AG09309 (cell line): ENCODE data around the gene ARHGEF6.

ENCODE experiments used
- DNase-seq: peaks from one replicate; pipeline ENCODE4 v3.0.0-alpha.2; 2010; ENCODE audit warnings: low read depth
- H3K4me3 ChIP-seq: 2 replicates; pipeline ENCODE4 v1.5.1; 2011; ENCODE audit warnings: mild to moderate bottlenecking, low read depth, low read length, moderate library complexity; ENCODE audit not compliant: control insufficient read depth
- TF ChIP-seq, protein P1 (sequence below): IDR thresholded peaks from 2 replicates; pipeline ENCODE4 v1.5.1; 2011; ENCODE audit warnings: mild to moderate bottlenecking, low read depth, low read length, inconsistent platforms; ENCODE audit not compliant: insufficient read depth, control insufficient read depth; ENCODE audit errors: missing control alignments

Gene ARHGEF6

GRCh38 chrX:136694431-136695087 is 86.2 kb downstream of the ARHGEF6 start:
- no peak overlapping the region for H3K4me3 ChIP-seq
- DNase-seq = peak; percentile 28
- TF ChIP-seq, protein P1, sequence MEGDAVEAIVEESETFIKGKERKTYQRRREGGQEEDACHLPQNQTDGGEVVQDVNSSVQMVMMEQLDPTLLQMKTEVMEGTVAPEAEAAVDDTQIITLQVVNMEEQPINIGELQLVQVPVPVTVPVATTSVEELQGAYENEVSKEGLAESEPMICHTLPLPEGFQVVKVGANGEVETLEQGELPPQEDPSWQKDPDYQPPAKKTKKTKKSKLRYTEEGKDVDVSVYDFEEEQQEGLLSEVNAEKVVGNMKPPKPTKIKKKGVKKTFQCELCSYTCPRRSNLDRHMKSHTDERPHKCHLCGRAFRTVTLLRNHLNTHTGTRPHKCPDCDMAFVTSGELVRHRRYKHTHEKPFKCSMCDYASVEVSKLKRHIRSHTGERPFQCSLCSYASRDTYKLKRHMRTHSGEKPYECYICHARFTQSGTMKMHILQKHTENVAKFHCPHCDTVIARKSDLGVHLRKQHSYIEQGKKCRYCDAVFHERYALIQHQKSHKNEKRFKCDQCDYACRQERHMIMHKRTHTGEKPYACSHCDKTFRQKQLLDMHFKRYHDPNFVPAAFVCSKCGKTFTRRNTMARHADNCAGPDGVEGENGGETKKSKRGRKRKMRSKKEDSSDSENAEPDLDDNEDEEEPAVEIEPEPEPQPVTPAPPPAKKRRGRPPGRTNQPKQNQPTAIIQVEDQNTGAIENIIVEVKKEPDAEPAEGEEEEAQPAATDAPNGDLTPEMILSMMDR = peak; percentile 71

DNA sequence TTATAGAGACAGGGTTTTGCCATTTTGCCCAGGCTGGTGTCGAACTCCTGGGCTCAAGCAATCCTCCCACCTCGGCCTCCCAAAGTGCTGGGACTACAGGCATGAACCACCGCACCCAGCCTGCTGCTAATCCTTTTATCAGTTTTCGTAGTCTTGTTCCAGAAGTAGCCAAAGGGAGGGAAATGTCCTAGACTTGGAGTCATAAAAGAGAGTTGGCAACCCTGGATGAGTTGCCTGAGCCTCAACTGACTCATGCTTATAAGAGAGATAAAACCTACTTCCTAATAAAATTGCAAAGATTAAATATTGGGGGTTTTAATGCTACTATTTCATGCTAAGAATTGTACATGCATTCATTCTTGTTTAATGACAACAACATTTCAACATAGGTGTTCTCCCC is 88.5 kb downstream of the ARHGEF6 start:
- H3K4me3 ChIP-seq = no peak overlapping the region
- no peak for DNase-seq
- TF ChIP-seq, protein P1 = no peak

DNA sequence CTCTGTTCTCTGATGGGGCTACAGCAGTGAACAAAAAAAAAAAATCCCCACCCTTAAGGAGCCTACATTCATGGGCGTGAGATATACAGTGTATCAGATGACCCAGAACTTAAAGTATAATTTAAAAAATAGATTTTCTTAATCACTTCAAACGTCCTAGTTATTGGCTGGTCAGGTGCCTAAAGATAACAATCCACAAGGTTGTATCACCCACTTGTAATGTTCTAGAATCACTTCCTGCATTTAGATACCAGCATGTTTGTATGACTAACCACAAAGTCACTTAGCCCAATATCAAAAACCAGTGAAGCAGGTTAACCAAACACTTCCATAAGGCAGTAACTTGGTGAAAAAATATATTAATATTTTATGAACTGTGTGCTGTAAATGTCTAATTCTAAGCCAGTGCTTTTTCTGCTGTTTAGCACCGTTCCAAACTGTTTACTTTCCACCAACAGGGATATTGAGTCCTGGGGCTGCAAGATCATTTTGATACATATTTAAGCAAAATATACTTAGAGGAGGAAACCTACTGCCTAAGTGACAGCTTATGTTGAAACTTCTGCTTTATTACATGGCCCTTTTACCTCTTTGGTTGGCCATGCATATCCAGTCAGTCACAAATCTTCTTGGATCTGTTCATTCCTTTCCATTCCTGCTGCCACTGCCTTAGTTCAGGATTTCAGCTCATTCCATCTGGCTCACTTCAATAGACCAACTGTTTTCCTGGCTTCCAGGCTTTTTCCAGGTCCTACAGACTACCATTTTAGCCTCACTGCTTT is 89.5 kb downstream of the ARHGEF6 start:
- no peak overlapping the region for H3K4me3 ChIP-seq
- no peak for DNase-seq
- TF ChIP-seq, protein P1 = no peak

- no peak for DNase-seq
- TF ChIP-seq, protein P1 = no peak
- H3K4me3 ChIP-seq = no peak overlapping the region
Observed at GRCh38 chrX:136689436-136689835, 91.3 kb downstream of the ARHGEF6 start.

- H3K4me3 ChIP-seq = no peak overlapping the region
- no peak for DNase-seq
- TF ChIP-seq, protein P1 = no peak
Observed at GRCh38 chrX:136687457-136687856, 93.3 kb downstream of the ARHGEF6 start.

DNA sequence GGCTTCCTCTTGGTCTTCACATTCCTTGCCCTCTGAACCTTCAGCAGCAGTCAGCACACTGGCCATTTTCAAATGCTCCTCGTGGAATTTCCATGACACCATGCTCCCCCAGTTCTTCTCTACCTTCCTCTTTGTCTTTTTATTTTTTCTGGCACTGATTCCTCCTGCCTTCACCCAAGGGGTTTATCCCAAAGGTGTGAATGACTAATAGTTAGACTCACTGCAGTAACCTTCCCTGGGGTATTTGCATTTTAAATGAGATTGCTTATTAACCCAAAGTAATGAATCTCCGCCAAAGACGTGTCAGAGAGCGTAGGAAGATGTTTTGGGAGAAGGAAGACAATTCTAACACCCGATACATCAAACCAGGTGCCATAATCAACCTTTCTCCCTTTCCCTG is 96.6 kb downstream of the ARHGEF6 start:
- TF ChIP-seq, protein P1 = no peak
- no peak overlapping the region for H3K4me3 ChIP-seq

More for the DNA sequence above, 96.6 kb downstream of the ARHGEF6 start:
- no peak for DNase-seq
